Ishikawa (cell line): ENCODE data around the gene EFCAB7.

Experiments
- CEBPB ChIP-seq: IDR thresholded peaks from 2 replicates; pipeline ENCODE4 v1.6.1; 2012
- EGR1 ChIP-seq: IDR thresholded peaks from 2 replicates; pipeline ENCODE4 v1.6.1; 2012
- EP300 ChIP-seq: IDR thresholded peaks from 2 replicates; pipeline ENCODE4 v1.6.1; 2012; ENCODE audit warnings: borderline replicate concordance
- MAX ChIP-seq: IDR thresholded peaks from 2 replicates; pipeline ENCODE4 v1.6.1; 2012
- NFIC ChIP-seq: IDR thresholded peaks from 2 replicates; pipeline ENCODE4 v1.6.1; 2012
- RAD21 ChIP-seq: IDR thresholded peaks from 2 replicates; pipeline ENCODE4 v1.6.1; 2012; ENCODE audit warnings: low read depth
- TAF1 ChIP-seq: IDR thresholded peaks from 2 replicates; pipeline ENCODE4 v1.6.1; 2012; ENCODE audit warnings: low read depth, mild to moderate bottlenecking
- TCF12 ChIP-seq: IDR thresholded peaks from 2 replicates; pipeline ENCODE4 v1.6.1; 2012; ENCODE audit warnings: low read depth

- TF ChIP-seq CEBPB (no peak), EP300 (no peak), TAF1 (no peak), MAX (no peak), RAD21 (no peak), NFIC (no peak), EGR1 (no peak), TCF12 (no peak)
These were observed 87.9 kb downstream of the EFCAB7 start for GRCh38 chr1:63611231-63611630.
